ENCODE measurements around the gene MFAP4. TPM values are rescaled to one million over a fixed set of nuclear protein-coding genes. Genes with fewer than 3 reads are reported as not detected.

The MFAP4 gene
- total and polyA plus RNA-seq, 4 donors = 2.1 to 13.3 (median 5.7) TPM

DNA sequence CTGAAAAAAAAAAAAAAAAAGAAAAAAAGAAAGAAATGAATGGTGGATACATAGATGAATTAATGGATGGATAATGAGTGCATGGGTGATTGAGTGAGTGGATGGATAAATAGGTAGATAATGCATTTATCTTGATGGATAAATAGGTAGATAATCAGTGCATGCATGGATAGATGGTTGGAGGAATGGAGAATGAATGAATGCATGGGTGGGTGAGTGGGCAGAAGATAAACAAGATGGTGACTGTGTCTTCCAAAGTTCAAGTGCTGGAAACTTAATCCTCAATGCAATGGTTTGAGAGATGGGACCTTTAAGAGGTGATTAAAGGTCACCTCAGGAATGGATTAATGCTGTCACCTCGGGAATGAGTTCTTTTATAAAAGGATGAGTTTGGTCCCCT, 17.3 kb upstream of the MFAP4 start:
- Histone ChIP-seq H3K27me3 (ENCODE audit: control insufficient read depth in 4 of 4, insufficient read depth in 4 of 4, low read length in 3 of 4) (no peaks in the 10 kb centered on the region), H3K4me1 (ENCODE audit: control insufficient read depth in 4 of 4, insufficient read depth in 4 of 4, low read length in 3 of 4) (no peaks in the 10 kb centered on the region), H3K27ac (ENCODE audit: low read depth in 1 of 2, low read length in 2 of 2) (no peak overlapping the region), H3K9ac (ENCODE audit: low read depth in 1 of 2, low read length in 2 of 2) (no peak overlapping the region), H3K4me3 (ENCODE audit: low read depth in 1 of 3, low read length in 3 of 3) (no peak overlapping the region), H3K9me3 (ENCODE audit: control insufficient read depth in 4 of 4, low read length in 3 of 4) (no peaks in the 10 kb centered on the region), H3K36me3 (ENCODE audit: control insufficient read depth in 4 of 4, insufficient read depth in 3 of 4, low read depth in 1 of 4, low read length in 3 of 4) (no peaks in the 10 kb centered on the region)
- WGBS = 88% methylated on average over 1 of the region's 1 CpG
- DNase-seq (ENCODE audit: low spot score) = no peak
- TF ChIP-seq, protein P1, sequence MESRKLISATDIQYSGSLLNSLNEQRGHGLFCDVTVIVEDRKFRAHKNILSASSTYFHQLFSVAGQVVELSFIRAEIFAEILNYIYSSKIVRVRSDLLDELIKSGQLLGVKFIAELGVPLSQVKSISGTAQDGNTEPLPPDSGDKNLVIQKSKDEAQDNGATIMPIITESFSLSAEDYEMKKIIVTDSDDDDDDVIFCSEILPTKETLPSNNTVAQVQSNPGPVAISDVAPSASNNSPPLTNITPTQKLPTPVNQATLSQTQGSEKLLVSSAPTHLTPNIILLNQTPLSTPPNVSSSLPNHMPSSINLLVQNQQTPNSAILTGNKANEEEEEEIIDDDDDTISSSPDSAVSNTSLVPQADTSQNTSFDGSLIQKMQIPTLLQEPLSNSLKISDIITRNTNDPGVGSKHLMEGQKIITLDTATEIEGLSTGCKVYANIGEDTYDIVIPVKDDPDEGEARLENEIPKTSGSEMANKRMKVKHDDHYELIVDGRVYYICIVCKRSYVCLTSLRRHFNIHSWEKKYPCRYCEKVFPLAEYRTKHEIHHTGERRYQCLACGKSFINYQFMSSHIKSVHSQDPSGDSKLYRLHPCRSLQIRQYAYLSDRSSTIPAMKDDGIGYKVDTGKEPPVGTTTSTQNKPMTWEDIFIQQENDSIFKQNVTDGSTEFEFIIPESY (IDR thresholded peaks at IDR 0.05) = no peak
- TF ChIP-seq, protein P2, sequence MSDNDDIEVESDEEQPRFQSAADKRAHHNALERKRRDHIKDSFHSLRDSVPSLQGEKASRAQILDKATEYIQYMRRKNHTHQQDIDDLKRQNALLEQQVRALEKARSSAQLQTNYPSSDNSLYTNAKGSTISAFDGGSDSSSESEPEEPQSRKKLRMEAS (IDR thresholded peaks at IDR 0.05) = no peak
- TF ChIP-seq, protein P3, sequence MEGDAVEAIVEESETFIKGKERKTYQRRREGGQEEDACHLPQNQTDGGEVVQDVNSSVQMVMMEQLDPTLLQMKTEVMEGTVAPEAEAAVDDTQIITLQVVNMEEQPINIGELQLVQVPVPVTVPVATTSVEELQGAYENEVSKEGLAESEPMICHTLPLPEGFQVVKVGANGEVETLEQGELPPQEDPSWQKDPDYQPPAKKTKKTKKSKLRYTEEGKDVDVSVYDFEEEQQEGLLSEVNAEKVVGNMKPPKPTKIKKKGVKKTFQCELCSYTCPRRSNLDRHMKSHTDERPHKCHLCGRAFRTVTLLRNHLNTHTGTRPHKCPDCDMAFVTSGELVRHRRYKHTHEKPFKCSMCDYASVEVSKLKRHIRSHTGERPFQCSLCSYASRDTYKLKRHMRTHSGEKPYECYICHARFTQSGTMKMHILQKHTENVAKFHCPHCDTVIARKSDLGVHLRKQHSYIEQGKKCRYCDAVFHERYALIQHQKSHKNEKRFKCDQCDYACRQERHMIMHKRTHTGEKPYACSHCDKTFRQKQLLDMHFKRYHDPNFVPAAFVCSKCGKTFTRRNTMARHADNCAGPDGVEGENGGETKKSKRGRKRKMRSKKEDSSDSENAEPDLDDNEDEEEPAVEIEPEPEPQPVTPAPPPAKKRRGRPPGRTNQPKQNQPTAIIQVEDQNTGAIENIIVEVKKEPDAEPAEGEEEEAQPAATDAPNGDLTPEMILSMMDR (IDR thresholded peaks at IDR 0.05; ENCODE audit: low read depth, low read length, missing input control) = no peak
- TF ChIP-seq JUND (IDR thresholded peaks at IDR 0.05) (no peak), RAD21 (IDR thresholded peaks at IDR 0.05) (no peak), YY1 (IDR thresholded peaks at IDR 0.05) (no peak), FOXA1 (IDR thresholded peaks at IDR 0.05) (no peak), GABPA (IDR thresholded peaks at IDR 0.05 in 1 of 2, conservative IDR thresholded peaks at IDR 0.05 in 1 of 2) (no peak), RXRA (IDR thresholded peaks at IDR 0.05) (no peak), HNF4A (conservative IDR thresholded peaks at IDR 0.05) (no peak)

DNA sequence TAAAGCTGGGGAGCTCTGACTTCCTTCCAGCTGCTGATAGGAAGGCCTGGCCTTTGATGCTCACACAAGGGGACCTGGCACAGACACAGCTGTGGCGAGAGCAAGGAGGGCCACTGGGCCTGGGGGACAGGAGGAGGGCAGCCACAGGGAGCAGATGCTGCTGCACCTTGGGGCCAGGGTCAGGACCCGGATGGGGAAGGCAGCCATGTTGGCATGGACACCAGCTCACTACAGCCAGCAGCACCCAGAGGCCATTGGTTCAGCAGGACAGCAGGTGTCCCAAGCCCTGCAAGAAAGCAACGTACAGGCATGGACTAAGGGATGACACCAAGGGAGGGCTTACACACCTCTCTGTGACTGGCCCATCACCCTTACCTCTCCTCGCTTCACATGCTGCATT, 16.0 kb upstream of the MFAP4 start:
- no peak for DNase-seq (ENCODE audit: low spot score)
- Histone ChIP-seq H3K27ac (ENCODE audit: low read depth in 1 of 2, low read length in 2 of 2) (no peak overlapping the region), H3K36me3 (ENCODE audit: control insufficient read depth in 4 of 4, insufficient read depth in 3 of 4, low read depth in 1 of 4, low read length in 3 of 4) (no peaks in the 10 kb centered on the region), H3K4me3 (ENCODE audit: low read depth in 1 of 3, low read length in 3 of 3) (no peak overlapping the region), H3K9ac (ENCODE audit: low read depth in 1 of 2, low read length in 2 of 2) (no peak overlapping the region), H3K4me1 (ENCODE audit: control insufficient read depth in 4 of 4, insufficient read depth in 4 of 4, low read length in 3 of 4) (no peaks in the 10 kb centered on the region), H3K9me3 (ENCODE audit: control insufficient read depth in 4 of 4, low read length in 3 of 4) (no peaks in the 10 kb centered on the region), H3K27me3 (ENCODE audit: control insufficient read depth in 4 of 4, insufficient read depth in 4 of 4, low read length in 3 of 4) (no peaks in the 10 kb centered on the region)
- TF ChIP-seq, protein P4, sequence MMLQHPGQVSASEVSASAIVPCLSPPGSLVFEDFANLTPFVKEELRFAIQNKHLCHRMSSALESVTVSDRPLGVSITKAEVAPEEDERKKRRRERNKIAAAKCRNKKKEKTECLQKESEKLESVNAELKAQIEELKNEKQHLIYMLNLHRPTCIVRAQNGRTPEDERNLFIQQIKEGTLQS (IDR thresholded peaks at IDR 0.05) = no peak
- TF ChIP-seq NR2F2 (IDR thresholded peaks at IDR 0.05) (no peak), HNF4G (IDR thresholded peaks at IDR 0.05) (no peak), RXRA (IDR thresholded peaks at IDR 0.05) (no peak), RAD21 (IDR thresholded peaks at IDR 0.05) (no peak), JUND (IDR thresholded peaks at IDR 0.05) (no peak), YY1 (IDR thresholded peaks at IDR 0.05) (no peak), GABPA (IDR thresholded peaks at IDR 0.05 in 1 of 2, conservative IDR thresholded peaks at IDR 0.05 in 1 of 2) (no peak), FOXA1 (IDR thresholded peaks at IDR 0.05) (no peak), TAF1 (conservative IDR thresholded peaks at IDR 0.05) (no peak)
- TF ChIP-seq, protein P5, sequence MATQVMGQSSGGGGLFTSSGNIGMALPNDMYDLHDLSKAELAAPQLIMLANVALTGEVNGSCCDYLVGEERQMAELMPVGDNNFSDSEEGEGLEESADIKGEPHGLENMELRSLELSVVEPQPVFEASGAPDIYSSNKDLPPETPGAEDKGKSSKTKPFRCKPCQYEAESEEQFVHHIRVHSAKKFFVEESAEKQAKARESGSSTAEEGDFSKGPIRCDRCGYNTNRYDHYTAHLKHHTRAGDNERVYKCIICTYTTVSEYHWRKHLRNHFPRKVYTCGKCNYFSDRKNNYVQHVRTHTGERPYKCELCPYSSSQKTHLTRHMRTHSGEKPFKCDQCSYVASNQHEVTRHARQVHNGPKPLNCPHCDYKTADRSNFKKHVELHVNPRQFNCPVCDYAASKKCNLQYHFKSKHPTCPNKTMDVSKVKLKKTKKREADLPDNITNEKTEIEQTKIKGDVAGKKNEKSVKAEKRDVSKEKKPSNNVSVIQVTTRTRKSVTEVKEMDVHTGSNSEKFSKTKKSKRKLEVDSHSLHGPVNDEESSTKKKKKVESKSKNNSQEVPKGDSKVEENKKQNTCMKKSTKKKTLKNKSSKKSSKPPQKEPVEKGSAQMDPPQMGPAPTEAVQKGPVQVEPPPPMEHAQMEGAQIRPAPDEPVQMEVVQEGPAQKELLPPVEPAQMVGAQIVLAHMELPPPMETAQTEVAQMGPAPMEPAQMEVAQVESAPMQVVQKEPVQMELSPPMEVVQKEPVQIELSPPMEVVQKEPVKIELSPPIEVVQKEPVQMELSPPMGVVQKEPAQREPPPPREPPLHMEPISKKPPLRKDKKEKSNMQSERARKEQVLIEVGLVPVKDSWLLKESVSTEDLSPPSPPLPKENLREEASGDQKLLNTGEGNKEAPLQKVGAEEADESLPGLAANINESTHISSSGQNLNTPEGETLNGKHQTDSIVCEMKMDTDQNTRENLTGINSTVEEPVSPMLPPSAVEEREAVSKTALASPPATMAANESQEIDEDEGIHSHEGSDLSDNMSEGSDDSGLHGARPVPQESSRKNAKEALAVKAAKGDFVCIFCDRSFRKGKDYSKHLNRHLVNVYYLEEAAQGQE (IDR thresholded peaks at IDR 0.05) = no peak
- TF ChIP-seq, protein P3 (IDR thresholded peaks at IDR 0.05; ENCODE audit: low read depth, low read length, missing input control) = no peak
- WGBS = 91% methylated on average over 4 of the region's 4 CpGs

Measured in liver (tissue), 9 donors.